Measurements from ENCODE around the gene IGFBP2.

- no peak for TF ChIP-seq CTCF (IDR thresholded peaks at IDR 0.05)
- TF ChIP-seq EZH2 (IDR thresholded peaks at IDR 0.05) = no peak
- no peak for TF ChIP-seq EZH2phosphoT487 (IDR thresholded peaks at IDR 0.05)
These were observed 44.1 kb upstream of the IGFBP2 start for GRCh38 chr2:216588861-216589710.
